Activated CD4-positive, CD25-positive, alpha-beta regulatory T cell (primary cell): ENCODE measurements around the gene HDAC4.
"Not testable (repeated sequence)": the region's sequence is repeated elsewhere in the genome, so short reads cannot be mapped to it uniquely, and the experiment has no call there.

Experiments used
- DNase-seq, 4 experiments: peaks; one replicate each; lab custom pipeline; 2025; lab: John Stamatoyannopoulos, UW

HDAC4 gene

GRCh38 chr2:239400596-239401066, at the start of gene HDAC4:
TSS of gene HDAC4 (minus strand) at chr2:239401020. CDS start at chr2:239352699, 48,321 bp downstream.
- no peak for DNase-seq

DNA sequence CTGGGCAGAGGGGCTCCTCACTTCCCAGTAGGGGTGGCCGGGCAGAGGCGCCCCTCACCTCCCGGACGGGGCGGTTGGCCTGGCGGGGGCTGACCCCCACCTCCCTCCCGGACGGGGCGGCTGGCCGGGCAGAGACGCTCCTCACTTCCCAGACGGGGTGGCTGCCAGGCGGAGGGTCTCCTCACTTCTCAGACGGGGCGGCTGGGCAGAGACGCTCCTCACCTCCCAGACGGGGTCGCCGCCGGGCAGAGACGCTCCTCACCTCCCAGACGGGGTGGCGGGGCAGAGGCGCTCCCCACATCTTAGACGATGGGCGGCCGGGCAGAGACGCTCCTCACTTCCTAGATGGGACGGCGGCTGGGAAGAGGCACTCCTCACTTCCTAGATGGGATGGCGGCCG, 48.6 kb upstream of the HDAC4 start:
- DNase-seq: not testable (repeated sequence)

GRCh38 chr2:239445771-239446524, 45.1 kb upstream of the HDAC4 start:
- no peak for DNase-seq

DNA sequence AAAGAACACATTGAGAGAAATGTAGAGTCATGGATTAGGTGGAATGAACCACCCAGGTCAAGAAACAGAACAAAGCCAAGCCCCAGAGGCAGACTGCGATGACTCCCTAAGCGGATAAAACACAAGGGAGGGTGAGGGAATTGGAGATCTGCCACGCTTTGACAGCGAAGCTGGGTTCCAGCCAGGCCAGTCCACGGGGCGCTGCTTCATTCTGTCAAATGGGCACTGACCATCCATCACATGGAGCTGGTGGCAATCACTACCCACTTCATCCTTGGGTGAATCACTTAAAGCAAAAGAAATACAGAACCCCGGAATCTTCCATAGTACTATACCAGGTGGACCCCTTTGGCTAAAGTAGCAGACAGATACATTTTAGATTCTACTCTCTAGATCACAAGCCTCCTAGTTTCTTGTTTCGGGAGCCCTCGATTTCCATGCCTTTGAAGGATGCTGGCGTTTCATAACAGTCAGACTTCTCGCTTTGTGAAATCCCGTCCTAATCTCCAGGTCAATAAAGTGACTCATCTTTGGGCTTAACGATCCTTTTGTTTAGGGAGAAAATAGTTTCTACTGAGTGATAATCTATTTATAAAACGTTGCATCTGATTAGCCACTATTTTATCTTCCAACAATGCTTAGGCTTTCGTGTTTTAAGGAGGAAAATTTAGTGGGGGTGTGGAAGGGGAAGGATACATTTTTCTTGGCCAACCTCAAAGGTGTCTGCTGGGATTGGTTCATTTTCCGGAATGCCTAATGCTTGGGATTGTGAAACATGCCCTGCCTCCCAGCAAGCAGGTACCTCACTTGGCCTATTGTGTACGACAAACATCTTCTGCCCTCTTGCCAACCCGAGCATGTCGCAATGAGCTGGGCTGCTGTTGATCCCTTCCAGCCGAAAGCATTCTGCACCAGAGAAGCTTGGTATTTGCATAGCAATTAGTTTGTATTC, 44.1 kb upstream of the HDAC4 start:
- DNase-seq: no peak

DNA sequence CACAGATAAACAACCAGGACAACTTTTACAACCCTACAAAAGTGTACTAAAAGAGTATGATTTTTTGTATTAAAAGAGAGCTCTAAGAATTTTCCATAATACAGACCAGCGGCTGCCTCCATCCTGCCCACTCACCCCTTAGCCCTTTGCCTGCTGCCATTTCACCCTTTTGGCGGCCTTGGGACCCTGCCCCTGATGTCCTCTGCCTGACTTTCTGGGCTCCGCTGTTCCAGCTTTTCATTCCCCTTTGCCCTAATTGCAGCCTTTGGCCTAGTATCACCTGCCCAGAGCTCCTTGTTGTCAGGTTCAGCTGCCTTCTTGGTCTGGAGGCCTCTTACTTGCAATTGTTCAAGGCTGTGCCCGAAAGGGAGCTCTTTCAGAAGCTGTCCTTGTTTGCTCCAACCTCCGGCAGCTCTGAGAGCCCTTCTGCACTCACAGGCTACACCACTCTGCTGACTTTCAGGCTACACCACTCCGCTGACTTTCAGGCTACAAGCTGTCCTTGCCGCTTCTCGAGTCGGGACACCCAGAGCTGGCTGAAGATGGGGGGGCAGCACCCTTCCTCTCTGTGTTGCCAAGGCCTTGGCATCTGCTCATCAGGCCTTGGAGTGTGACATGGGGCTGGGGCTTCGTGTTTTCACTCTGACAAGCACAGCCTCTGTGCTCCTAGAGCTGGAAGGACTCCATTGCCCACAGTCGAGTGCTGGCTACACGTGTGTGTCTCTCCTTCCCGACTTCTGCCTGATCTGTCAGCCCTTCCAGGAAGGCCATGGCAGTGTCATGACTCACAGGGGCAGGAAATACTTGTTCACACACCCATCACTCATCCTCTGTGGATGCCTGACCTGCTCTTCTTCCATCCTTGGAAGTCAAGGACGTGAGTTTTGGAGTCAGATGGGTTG, 43.1 kb upstream of the HDAC4 start:
- no peak for DNase-seq

GRCh38 chr2:239443102-239443620, 42.3 kb upstream of the HDAC4 start:
- DNase-seq: no peak

DNA sequence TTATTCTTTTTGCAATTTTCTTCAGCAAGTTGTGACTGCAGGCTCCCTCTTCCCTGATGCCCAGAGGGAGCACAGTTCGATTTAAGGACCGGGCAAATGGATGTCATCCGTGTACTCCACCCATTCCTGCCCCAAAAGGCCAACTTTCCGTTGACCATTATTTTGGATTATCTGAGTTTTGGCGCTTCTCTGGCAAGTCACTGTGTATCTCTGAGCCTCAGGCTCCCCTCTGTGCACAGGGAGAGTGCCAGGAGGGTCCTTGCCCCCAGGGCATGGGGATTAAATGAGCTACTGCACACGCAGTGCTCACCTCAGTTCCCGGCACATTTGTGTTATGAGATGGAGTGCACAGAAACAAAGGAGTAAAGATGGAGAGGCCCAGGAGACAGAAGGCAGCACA, 41.4 kb upstream of the HDAC4 start:
- DNase-seq: no peak

DNA sequence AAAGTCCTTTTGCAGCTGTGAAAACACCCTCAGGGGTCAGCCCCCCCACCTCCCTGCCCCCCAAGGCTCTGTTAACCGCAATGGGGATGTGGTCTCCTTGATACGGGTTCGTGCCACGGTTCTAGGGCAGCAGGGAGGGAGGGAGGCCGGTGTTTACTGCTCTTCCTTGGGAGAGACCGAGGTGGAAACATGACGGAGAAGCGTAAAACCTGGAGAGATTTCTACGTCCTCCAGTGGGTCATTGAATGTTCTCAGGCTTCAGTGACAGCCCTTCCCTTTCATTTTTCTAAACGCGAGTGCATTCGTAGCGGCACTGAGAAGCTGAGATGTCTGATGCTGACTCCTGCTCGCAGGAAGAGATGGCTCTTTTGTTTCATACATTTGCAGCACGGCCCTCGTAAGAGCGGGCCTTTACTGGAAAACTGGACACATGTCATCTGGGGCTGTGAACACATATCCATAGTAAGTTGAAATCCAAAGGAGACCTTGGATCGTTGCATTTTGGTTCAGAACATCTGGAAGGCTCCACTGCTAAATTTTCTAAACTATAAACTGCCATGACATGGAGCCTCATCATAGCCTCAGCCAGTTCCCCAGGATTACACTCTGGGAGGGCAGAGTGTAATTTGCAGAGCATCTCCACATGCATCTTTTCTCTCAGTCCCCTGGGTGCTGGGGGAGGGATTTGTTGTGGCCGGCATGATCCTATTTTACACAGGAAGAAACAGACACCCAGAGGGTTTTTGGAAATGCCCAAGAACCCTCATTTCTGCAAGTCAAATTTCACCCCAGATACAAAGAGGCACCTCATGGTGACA, 40.6 kb upstream of the HDAC4 start:
- no peak for DNase-seq

GRCh38 chr2:239440511-239440959, 39.7 kb upstream of the HDAC4 start:
- DNase-seq: no peak

DNA sequence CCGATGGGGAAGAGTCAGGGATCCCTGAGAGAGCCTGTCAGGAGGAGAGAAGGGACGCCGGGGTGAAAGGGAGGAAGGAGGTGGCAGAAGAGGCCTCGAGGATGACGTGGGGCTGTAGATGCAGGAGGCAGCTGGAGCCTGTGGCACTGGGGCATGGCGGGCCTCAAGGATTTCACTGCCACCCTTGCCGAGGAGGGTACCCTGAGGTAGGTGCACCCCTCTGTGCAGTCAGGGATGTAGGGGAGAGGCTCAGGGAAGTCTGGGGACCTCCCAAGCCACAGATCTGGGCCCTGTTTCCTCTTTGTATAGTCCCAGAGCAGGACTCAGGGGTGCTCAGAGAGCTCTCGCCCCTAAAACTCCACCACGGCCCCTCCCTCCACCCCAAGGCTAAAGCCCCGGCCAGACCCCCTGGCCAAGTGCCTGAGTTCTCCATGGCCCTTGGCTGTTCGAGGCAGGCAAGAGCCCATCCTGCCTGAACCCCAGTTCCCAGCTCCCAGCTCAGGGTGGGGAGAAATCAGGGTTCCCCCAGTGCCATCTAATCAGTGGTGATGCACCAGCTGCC, 39.0 kb upstream of the HDAC4 start:
- no peak for DNase-seq

- DNase-seq: no peak
These were observed 38.4 kb upstream of the HDAC4 start for GRCh38 chr2:239438995-239439753.

DNA sequence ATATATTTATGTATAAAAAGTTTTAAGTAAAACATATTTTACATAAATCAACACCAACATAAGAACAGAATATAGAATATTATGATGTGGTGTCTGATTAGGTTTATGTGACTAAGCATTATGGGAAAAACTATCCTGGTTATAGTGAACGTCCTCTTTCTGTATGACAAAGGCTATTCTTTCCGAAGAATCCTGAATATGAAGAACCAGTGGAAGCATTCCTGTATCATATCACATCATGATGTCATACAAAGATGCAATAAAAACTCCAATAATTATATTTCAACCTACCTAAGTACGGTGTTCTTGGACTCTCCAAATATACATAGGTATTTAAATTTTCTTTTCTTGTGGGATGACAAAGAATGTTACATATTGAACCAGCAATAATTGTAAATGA, 37.5 kb upstream of the HDAC4 start:
- no peak for DNase-seq

- DNase-seq: no peak
These were observed 36.0 kb upstream of the HDAC4 start for GRCh38 chr2:239436669-239437335.

DNA sequence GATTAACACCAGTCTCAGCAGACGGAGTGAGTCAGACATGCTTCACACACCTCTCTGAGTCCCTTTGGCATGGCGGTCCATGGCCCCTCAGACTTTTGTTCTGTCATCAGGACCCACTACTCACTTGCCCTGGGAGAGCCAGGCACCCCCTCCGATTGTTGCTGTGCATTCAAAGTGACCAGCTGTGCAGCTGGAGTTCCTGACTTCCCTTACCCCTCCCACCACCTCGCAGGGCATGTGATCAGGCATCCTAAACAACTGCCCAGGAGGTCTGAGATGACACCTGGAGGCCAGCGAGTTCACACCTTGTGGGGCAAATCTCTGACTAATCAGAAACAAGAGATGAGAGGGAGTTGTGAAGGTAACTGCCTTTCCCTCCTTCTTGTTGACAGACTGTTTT, 35.3 kb upstream of the HDAC4 start:
- DNase-seq: no peak

DNA sequence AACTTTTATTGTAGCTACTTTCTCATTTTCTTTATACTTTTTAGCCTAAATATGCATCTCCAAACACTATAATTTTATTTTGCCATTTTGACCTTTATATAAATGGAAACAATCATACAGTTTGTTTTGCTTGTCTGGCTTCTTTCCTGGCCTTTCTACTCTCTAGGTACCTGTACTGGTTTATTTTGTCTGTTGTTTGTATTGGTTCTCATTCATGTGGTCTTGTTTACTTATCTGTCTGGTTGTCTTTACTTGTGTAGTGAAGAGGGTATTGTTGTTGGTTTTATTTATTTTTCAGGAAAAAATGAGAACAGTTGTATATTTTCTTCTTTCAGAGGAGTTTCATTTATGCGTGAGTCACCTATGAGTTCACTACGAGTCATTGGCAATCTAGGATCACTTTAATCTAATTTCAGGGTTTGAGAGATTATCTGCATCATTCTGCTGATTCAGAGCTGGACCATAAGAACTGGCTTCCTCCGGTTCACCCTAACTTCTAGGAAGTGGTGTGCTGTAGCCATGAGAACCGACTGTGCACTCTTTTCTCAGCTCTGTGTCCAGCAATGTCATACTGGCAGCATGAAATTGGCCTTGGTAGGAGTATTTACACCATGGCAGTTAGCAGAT, 33.1 kb upstream of the HDAC4 start:
- DNase-seq: no peak

- no peak for DNase-seq
These were observed 31.4 kb upstream of the HDAC4 start for GRCh38 chr2:239432174-239432573.

GRCh38 chr2:239431536-239431935, 30.7 kb upstream of the HDAC4 start:
- DNase-seq: no peak
